Epithelial cell of proximal tubule (primary cell): ENCODE data around the gene SLC35F5. TPM values are rescaled to one million over a fixed set of nuclear protein-coding genes. Genes with fewer than 3 reads are reported as not detected.

Source experiments
- DNase-seq: peaks from one replicate; pipeline ENCODE4 v3.0.0-alpha.2; 2011; ENCODE audit warnings: low read depth
- H3K4me3 ChIP-seq: 2 replicates; pipeline ENCODE4 v1.5.1; 2011; ENCODE audit warnings: low read depth, mild to moderate bottlenecking, low read length
- CTCF ChIP-seq: conservative IDR thresholded peaks from 2 replicates; pipeline ENCODE4 v1.5.1; 2012; ENCODE audit warnings: low read depth, mild to moderate bottlenecking, low read length
- total RNA-seq: library from RNA; depleted of rRNA; stranded (reverse); fragments of >200 nt; gene quantifications from 2 replicates; pipeline ENCODE4 v1.2.3, GENCODE V29; 2015

The SLC35F5 gene
- total RNA-seq, 1 donor from 2014 or later, result 64.7 TPM

GRCh38 chr2:113724010-113724409 lies 32.4 kb downstream of the SLC35F5 start:
- TF ChIP-seq CTCF, result no peak
- DNase-seq, result no peak
- no peak overlapping the region for H3K4me3 ChIP-seq

GRCh38 chr2:113723411-113723810 lies 33.0 kb downstream of the SLC35F5 start:
- H3K4me3 ChIP-seq, result no peak overlapping the region
- TF ChIP-seq CTCF, result no peak
- no peak for DNase-seq

GRCh38 chr2:113720167-113720566 lies 36.3 kb downstream of the SLC35F5 start:
- TF ChIP-seq CTCF, result peak; percentile 44
- no peak overlapping the region for H3K4me3 ChIP-seq
- DNase-seq, result no peak

GRCh38 chr2:113716291-113716690 lies 40.2 kb downstream of the SLC35F5 start:
- no peak for DNase-seq
- no peak for TF ChIP-seq CTCF
- H3K4me3 ChIP-seq, result no peak overlapping the region

GRCh38 chr2:113712941-113713340 lies 43.5 kb downstream of the SLC35F5 start:
- DNase-seq, result no peak
- no peak overlapping the region for H3K4me3 ChIP-seq
- TF ChIP-seq CTCF, result no peak

GRCh38 chr2:113711851-113712250 lies 44.6 kb downstream of the SLC35F5 start:
- DNase-seq, result peak; percentile 70
- TF ChIP-seq CTCF, result no peak
- no peak overlapping the region for H3K4me3 ChIP-seq

GRCh38 chr2:113709022-113709421 lies 47.4 kb downstream of the SLC35F5 start:
- DNase-seq, result no peak
- TF ChIP-seq CTCF, result no peak
- H3K4me3 ChIP-seq, result no peak overlapping the region
